GM19324 (cell line): ENCODE results near the gene NOA1.

Experiments used
- ATAC-seq: cut with Tn5 transposase; IDR thresholded peaks from one replicate; pipeline ENCODE4 v1.9.1; 2021; ENCODE audit warnings: mild to moderate bottlenecking, moderate library complexity; ENCODE audit not compliant: unreplicated experiment, low FRiP score

Gene NOA1

GRCh38 chr4:56977321-56978012, at the start of gene NOA1:
Gene NOA1, minus strand, starts transcription at chr4:56977606. Its CDS starts 21 bp downstream, at chr4:56977585.
- ATAC-seq: peak; percentile 84

- ATAC-seq: no peak
Observed at GRCh38 chr4:57023104-57023503, 45.7 kb upstream of the NOA1 start.

- ATAC-seq: no peak
Observed at GRCh38 chr4:57020467-57021101, 43.2 kb upstream of the NOA1 start.

GRCh38 chr4:57018980-57019379, 41.6 kb upstream of the NOA1 start:
- no peak for ATAC-seq

- no peak for ATAC-seq
Observed at GRCh38 chr4:57013543-57014120, 36.2 kb upstream of the NOA1 start.

- no peak for ATAC-seq
Observed at GRCh38 chr4:56999751-57000150, 22.3 kb upstream of the NOA1 start.

GRCh38 chr4:56995525-56995924, 18.1 kb upstream of the NOA1 start:
- no peak for ATAC-seq

- no peak for ATAC-seq
Observed at GRCh38 chr4:56990109-56990905, 12.9 kb upstream of the NOA1 start.

GRCh38 chr4:56986952-56987351, 9.5 kb upstream of the NOA1 start:
- no peak for ATAC-seq

- ATAC-seq: no peak
Observed at GRCh38 chr4:56986192-56986591, 8.8 kb upstream of the NOA1 start.

GRCh38 chr4:56981795-56982201, 4.4 kb upstream of the NOA1 start:
- ATAC-seq: no peak

- no peak for ATAC-seq
Observed at GRCh38 chr4:56979421-56980072, 2.1 kb upstream of the NOA1 start.

- ATAC-seq: peak; percentile 52
Observed at GRCh38 chr4:56978750-56979303, 1.4 kb upstream of the NOA1 start, which contains the start of gene POLR2B. Gene POLR2B, plus strand, starts transcription at chr4:56978896. Its CDS starts 90 bp downstream, at chr4:56978986.

GRCh38 chr4:56976837-56977320, 527 bp downstream of the NOA1 start:
- ATAC-seq: peak; percentile 38

GRCh38 chr4:56976283-56976836, 1.0 kb downstream of the NOA1 start:
- ATAC-seq: no peak

- ATAC-seq: no peak
Observed at GRCh38 chr4:56973336-56973735, 4.1 kb downstream of the NOA1 start.

- ATAC-seq: no peak
Observed at GRCh38 chr4:56972809-56973208, 4.6 kb downstream of the NOA1 start.

- ATAC-seq: no peak
Observed at GRCh38 chr4:56972389-56972788, 5.0 kb downstream of the NOA1 start.

- ATAC-seq: no peak
Observed at GRCh38 chr4:56971383-56971782, 6.0 kb downstream of the NOA1 start.

- ATAC-seq: no peak
Observed at GRCh38 chr4:56961107-56961500, 16.3 kb downstream of the NOA1 start.
